GM23338 (cell line): ENCODE data around the gene PPFIA1. TPM values are rescaled to one million over a fixed set of nuclear protein-coding genes. Genes with fewer than 3 reads are reported as not detected.

Experiments used
- ATAC-seq: fragments of 200-7000 bp; cut with Tn5 transposase; 3 replicates; pipeline ENCODE4 v1.9.1; 2020
- DNase-seq: peaks from one replicate; pipeline ENCODE4 v3.0.0-alpha.2; 2015; ENCODE audit warnings: low spot score
- H2AFZ ChIP-seq: fragments of 200-600 bp; sonication (generic); 2 replicates; pipeline ENCODE4 v1.8.0; 2016; ENCODE audit warnings: antibody characterized with exemption, mild to moderate bottlenecking, moderate library complexity
- H3F3A ChIP-seq: fragments of 200-600 bp; sonication (generic); replicated peaks from 2 replicates; pipeline ENCODE4 v1.8.0; 2017; ENCODE audit warnings: antibody characterized with exemption, mixed run types, low read depth
- H3K27ac ChIP-seq: fragments of 200-600 bp; sonication (generic); 2 replicates; pipeline ENCODE4 v1.6.1; 2016; ENCODE audit warnings: low read depth
- H3K27me3 ChIP-seq: fragments of 200-600 bp; sonication (generic); 2 replicates; pipeline ENCODE4 v1.8.0; 2016; ENCODE audit warnings: mild to moderate bottlenecking, mixed run types, moderate library complexity; ENCODE audit not compliant: insufficient read depth
- H3K36me3 ChIP-seq: fragments of 200-600 bp; sonication (generic); 2 replicates; pipeline ENCODE4 v1.8.0; 2016; ENCODE audit warnings: mild to moderate bottlenecking; ENCODE audit not compliant: insufficient read depth
- H3K4me1 ChIP-seq: fragments of 200-600 bp; sonication (generic); 2 replicates; pipeline ENCODE4 v1.8.0; 2016; ENCODE audit warnings: mild to moderate bottlenecking, moderate library complexity; ENCODE audit not compliant: insufficient read depth
- H3K4me2 ChIP-seq: fragments of 200-600 bp; sonication (generic); 2 replicates; pipeline ENCODE4 v1.7.1; 2017; ENCODE audit warnings: mixed run types
- H3K4me3 ChIP-seq: fragments of 200-600 bp; sonication (generic); 2 replicates; pipeline ENCODE4 v1.6.1; 2016; ENCODE audit warnings: mixed run types
- H3K79me2 ChIP-seq: fragments of 200-600 bp; sonication (generic); replicated peaks from 2 replicates; pipeline ENCODE4 v1.8.0; 2017; ENCODE audit warnings: mild to moderate bottlenecking; ENCODE audit not compliant: insufficient read depth
- H3K9me2 ChIP-seq: fragments of 200-600 bp; sonication (generic); 2 replicates; pipeline ENCODE4 v1.8.0; 2017; ENCODE audit not compliant: insufficient read depth
- H4K20me1 ChIP-seq: fragments of 200-600 bp; sonication (generic); replicated peaks from 2 replicates; pipeline ENCODE4 v1.8.0; 2017; ENCODE audit warnings: mild to moderate bottlenecking; ENCODE audit not compliant: insufficient read depth
- H3K27ac Mint-ChIP-seq: 2 replicates; pipeline ENCODE4 v1.8.0; 2020; ENCODE audit warnings: inconsistent platforms, mild to moderate bottlenecking, moderate library complexity, mixed read lengths
- H3K27me3 Mint-ChIP-seq: 3 replicates; pipeline ENCODE4 v1.8.0; 2022; ENCODE audit warnings: low read depth, mild to moderate bottlenecking, moderate library complexity, mixed read lengths, inconsistent platforms; ENCODE audit not compliant: insufficient read depth, poor library complexity
- H3K36me3 Mint-ChIP-seq: 3 replicates; pipeline ENCODE4 v1.8.0; 2021; ENCODE audit warnings: low read depth, mild to moderate bottlenecking, inconsistent platforms, moderate library complexity, mixed read lengths
- H3K4me1 Mint-ChIP-seq: 3 replicates; pipeline ENCODE4 v1.8.0; 2020; ENCODE audit warnings: mild to moderate bottlenecking, inconsistent platforms, mixed read lengths
- H3K4me3 Mint-ChIP-seq: 3 replicates; pipeline ENCODE4 v1.8.0; 2021; ENCODE audit warnings: moderate library complexity, mild to moderate bottlenecking, inconsistent platforms, mixed read lengths
- H3K9me3 Mint-ChIP-seq: 3 replicates; pipeline ENCODE4 v1.8.0; 2020; ENCODE audit warnings: moderate library complexity, mild to moderate bottlenecking, inconsistent platforms, mixed read lengths
- CREB1 ChIP-seq: fragments of 250-450 bp; sonication (Bioruptor Pico); IDR thresholded peaks from 2 replicates; pipeline ENCODE4 v1.5.0; 2020; ENCODE audit warnings: low read depth, mild to moderate bottlenecking, moderate library complexity
- EZH2phosphoT487 ChIP-seq: fragments of 200-600 bp; sonication (generic); IDR thresholded peaks from one replicate; pipeline ENCODE4 v1.8.1; 2018; ENCODE audit warnings: antibody characterized with exemption; ENCODE audit not compliant: unreplicated experiment
- JUNB ChIP-seq: IDR thresholded peaks from one replicate; pipeline ENCODE4 v1.6.1; 2016; ENCODE audit warnings: antibody characterized with exemption; ENCODE audit not compliant: unreplicated experiment
- REST ChIP-seq: IDR thresholded peaks from one replicate; pipeline ENCODE4 v1.6.1; 2018; ENCODE audit warnings: antibody characterized with exemption; ENCODE audit not compliant: unreplicated experiment
- STAT1 ChIP-seq: IDR thresholded peaks from one replicate; pipeline ENCODE4 v1.6.1; 2016; ENCODE audit warnings: antibody characterized with exemption; ENCODE audit not compliant: unreplicated experiment
- ZNF331 ChIP-seq: fragments of 250-450 bp; sonication (Bioruptor Pico); IDR thresholded peaks from 2 replicates; pipeline ENCODE4 v1.5.0; 2020; ENCODE audit warnings: low read depth, mild to moderate bottlenecking, moderate library complexity
- ZNF462 ChIP-seq: fragments of 250-450 bp; sonication (Bioruptor Pico); IDR thresholded peaks from 2 replicates; pipeline ENCODE4 v1.5.0; 2020; ENCODE audit warnings: mild to moderate bottlenecking, moderate library complexity
- polyA plus RNA-seq: library from polyadenylated mRNA; unstranded; fragments of >200 nt; fragmentation: Nextera tagmentation; extraction: Ambion mirVana; gene quantifications from 2 replicates; pipeline ENCODE4 v1.2.1, GENCODE V29; 2016
- total RNA-seq: library from RNA; depleted of rRNA; stranded (reverse); fragments of >200 nt; shearing (Covaris generic); gene quantifications from 2 replicates; pipeline ENCODE4 v1.2.3, GENCODE V29; 2014

The PPFIA1 gene
- total and polyA plus RNA-seq, 2 experiments from 2014 or later: 41.7 to 62.0 TPM

DNA sequence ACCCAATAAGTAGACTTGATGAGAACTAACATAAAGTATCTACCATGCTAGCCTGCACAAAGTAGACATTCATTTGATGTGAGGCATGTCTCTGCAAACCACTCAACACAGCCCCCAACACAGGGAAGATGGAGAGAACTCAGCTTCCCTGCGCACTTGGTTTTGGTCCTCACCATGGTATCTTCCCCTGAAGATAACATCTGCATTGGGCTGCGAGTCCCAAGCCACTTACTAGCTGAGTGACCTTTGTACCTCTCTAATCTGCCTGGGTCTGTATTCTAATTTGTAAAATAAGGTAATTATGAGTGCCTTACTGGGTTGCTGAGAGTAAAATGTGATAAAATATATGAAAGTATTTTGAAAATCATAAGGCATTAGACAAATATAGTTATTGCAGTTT, 30.7 kb downstream of the PPFIA1 start:
- H3K27me3 ChIP-seq: no peaks in the 10 kb centered on the region
- H3K27ac ChIP-seq: no peak overlapping the region
- H3K27me3 Mint-ChIP-seq: no peaks in the 10 kb centered on the region
- H3K36me3 Mint-ChIP-seq: peaks cover 45% of the 10 kb centered on the region
- peaks cover 8% of the 10 kb centered on the region; the same call in 1 of the 2 replicates for H3K4me1 ChIP-seq
- peaks cover 38% of the 10 kb centered on the region for H4K20me1 ChIP-seq
- 0 out of 2 replicates have a peak, but pooled peaks cover 5% of the 10 kb centered on the region for H3K36me3 ChIP-seq
- no peak for DNase-seq
- H3K9me2 ChIP-seq: no peaks in the 10 kb centered on the region
- H3K9me3 Mint-ChIP-seq: peaks cover 3% of the 10 kb centered on the region; the same call in 2 of the 3 replicates
- no peak overlapping the region for H3K4me3 Mint-ChIP-seq
- no peak overlapping the region for H3K4me3 ChIP-seq
- no peak overlapping the region for H3K4me2 ChIP-seq
- ATAC-seq: no peak
- H2AFZ ChIP-seq: no peak overlapping the region
- TF ChIP-seq REST (no peak), ZNF331 (CRISPR knock-in tag) (no peak), STAT1 (no peak), ZNF462 (CRISPR knock-in tag) (no peak), CREB1 (CRISPR knock-in tag) (no peak), JUNB (no peak), EZH2phosphoT487 (no peak)
- H3K79me2 ChIP-seq: peaks cover 86% of the 10 kb centered on the region
- H3K4me1 Mint-ChIP-seq: peaks cover 13% of the 10 kb centered on the region
- no peaks in the 10 kb centered on the region for H3F3A ChIP-seq
- H3K27ac Mint-ChIP-seq: peak overlapping the region; percentile 86; the same call in 1 of the 2 replicates
